Astrocyte (in vitro differentiated cells and primary cell): ENCODE data around the gene TRIM47. TPM values are rescaled to one million over a fixed set of nuclear protein-coding genes. Genes with fewer than 3 reads are reported as not detected.

Source experiments
- DNase-seq: peaks from one replicate; pipeline ENCODE4 v3.0.0-alpha.2; 2010; ENCODE audit warnings: low read depth
- FAIRE-seq: peaks from 2 replicates; lab custom pipeline; 2011; peaks lifted over from hg19 to GRCh38; lab: Jason Lieb, UNC
- H2AFZ ChIP-seq: 2 replicates; pipeline ENCODE4 v1.6.0; 2012; ENCODE audit warnings: low read depth, low read length, inconsistent platforms
- H3K27ac ChIP-seq: 2 replicates; pipeline ENCODE4 v1.5.1; 2011; ENCODE audit warnings: low read depth, low read length, inconsistent platforms
- H3K27me3 ChIP-seq: 2 replicates; pipeline ENCODE4 v1.6.0; 2011; ENCODE audit warnings: low read length, inconsistent platforms; ENCODE audit not compliant: insufficient read depth
- H3K36me3 ChIP-seq: 2 replicates; pipeline ENCODE4 v1.5.1; 2011; ENCODE audit warnings: low read length, inconsistent platforms; ENCODE audit not compliant: insufficient read depth
- H3K4me1 ChIP-seq: 2 replicates; pipeline ENCODE4 v1.5.1; 2011; ENCODE audit warnings: low read length, inconsistent platforms; ENCODE audit not compliant: insufficient read depth
- H3K4me2 ChIP-seq: 2 replicates; pipeline ENCODE4 v1.6.0; 2012; ENCODE audit warnings: low read length, inconsistent platforms
- H3K4me3 ChIP-seq: 2 replicates; pipeline ENCODE4 v1.5.1; 2011; ENCODE audit warnings: low read depth, mild to moderate bottlenecking, low read length, inconsistent platforms; ENCODE audit not compliant: insufficient read depth
- H3K79me2 ChIP-seq: 2 replicates; pipeline ENCODE4 v1.6.0; 2012; ENCODE audit warnings: mild to moderate bottlenecking, low read length, inconsistent platforms; ENCODE audit not compliant: insufficient read depth
- H3K9ac ChIP-seq: 2 replicates; pipeline ENCODE4 v1.6.0; 2012; ENCODE audit warnings: mild to moderate bottlenecking, low read length, inconsistent platforms
- H3K9me3 ChIP-seq: 2 replicates; pipeline ENCODE4 v1.5.1; 2012; ENCODE audit warnings: low read depth, mild to moderate bottlenecking, low read length, inconsistent platforms; ENCODE audit not compliant: insufficient read depth
- H4K20me1 ChIP-seq: 2 replicates; pipeline ENCODE4 v1.6.0; 2012; ENCODE audit warnings: low read length, inconsistent platforms; ENCODE audit not compliant: insufficient read depth
- H3K27ac Mint-ChIP-seq: one replicate; pipeline ENCODE4 v1.8.0; 2021; ENCODE audit warnings: mild to moderate bottlenecking, mixed read lengths; ENCODE audit not compliant: unreplicated experiment
- H3K27me3 Mint-ChIP-seq: one replicate; pipeline ENCODE4 v1.8.0; 2021; ENCODE audit warnings: low read depth, mixed read lengths; ENCODE audit not compliant: unreplicated experiment
- H3K36me3 Mint-ChIP-seq: one replicate; pipeline ENCODE4 v1.8.0; 2021; ENCODE audit warnings: low read depth, mixed read lengths; ENCODE audit not compliant: unreplicated experiment
- H3K4me1 Mint-ChIP-seq: one replicate; pipeline ENCODE4 v1.8.0; 2021; ENCODE audit warnings: low read depth, mixed read lengths; ENCODE audit not compliant: unreplicated experiment
- H3K4me3 Mint-ChIP-seq: one replicate; pipeline ENCODE4 v1.8.0; 2021; ENCODE audit warnings: mild to moderate bottlenecking, moderate library complexity, mixed read lengths; ENCODE audit not compliant: unreplicated experiment
- H3K9me3 Mint-ChIP-seq: one replicate; pipeline ENCODE4 v1.8.0; 2021; ENCODE audit warnings: mild to moderate bottlenecking, mixed read lengths; ENCODE audit not compliant: unreplicated experiment
- CTCF ChIP-seq: IDR thresholded peaks from 2 replicates; pipeline ENCODE4 v1.5.1; 2011; ENCODE audit warnings: low read depth, mild to moderate bottlenecking, inconsistent platforms, low read length, moderate library complexity; ENCODE audit not compliant: insufficient read depth
- EZH2 ChIP-seq: IDR thresholded peaks from 2 replicates; pipeline ENCODE4 v1.6.1; 2012; ENCODE audit warnings: mild to moderate bottlenecking, low read length, inconsistent platforms; ENCODE audit not compliant: insufficient read depth
- total RNA-seq: library from RNA; stranded (reverse); gene quantifications from 2 replicates; pipeline ENCODE4 v1.2.1, GENCODE V29; 2021

Gene TRIM47
- total RNA-seq, 1 donor from 2014 or later: 5.9 TPM

GRCh38 chr17:75846692-75847613 lies 31.4 kb downstream of the TRIM47 start:
- H3K27me3 Mint-ChIP-seq: no peaks in the 10 kb centered on the region
- Histone ChIP-seq H3K27ac (no peak overlapping the region), H4K20me1 (peaks cover 6% of the 10 kb centered on the region), H3K4me1 (peaks cover 22% of the 10 kb centered on the region), H3K79me2 (no peaks in the 10 kb centered on the region), H3K27me3 (no peaks in the 10 kb centered on the region), H3K36me3 (peaks cover 10% of the 10 kb centered on the region), H3K9ac (no peak overlapping the region), H3K4me2 (no peak overlapping the region), H2AFZ (no peak overlapping the region), H3K9me3 (no peaks in the 10 kb centered on the region), H3K4me3 (no peak overlapping the region)
- no peaks in the 10 kb centered on the region for H3K9me3 Mint-ChIP-seq
- peaks cover 25% of the 10 kb centered on the region for H3K36me3 Mint-ChIP-seq
- peaks cover 6% of the 10 kb centered on the region for H3K4me1 Mint-ChIP-seq
- no peak for DNase-seq
- peak overlapping the region; percentile 53 for H3K27ac Mint-ChIP-seq
- H3K4me3 Mint-ChIP-seq: no peak overlapping the region
- TF ChIP-seq EZH2 (no peak), CTCF (no peak)
- FAIRE-seq: no peak

- peaks cover 6% of the 10 kb centered on the region for H3K4me1 Mint-ChIP-seq
- peak overlapping the region; percentile 6 for H3K4me3 Mint-ChIP-seq
- Histone ChIP-seq H3K9ac (no peak overlapping the region), H3K27ac (no peak overlapping the region), H3K27me3 (no peaks in the 10 kb centered on the region), H2AFZ (no peak overlapping the region), H3K36me3 (peaks cover 10% of the 10 kb centered on the region), H3K4me1 (peaks cover 17% of the 10 kb centered on the region), H3K79me2 (no peaks in the 10 kb centered on the region), H3K4me3 (no peak overlapping the region), H4K20me1 (peaks cover 6% of the 10 kb centered on the region), H3K4me2 (no peak overlapping the region), H3K9me3 (no peaks in the 10 kb centered on the region)
- H3K27ac Mint-ChIP-seq: peak overlapping the region; percentile 68
- FAIRE-seq: no peak
- DNase-seq: no peak
- TF ChIP-seq CTCF (no peak), EZH2 (no peak)
- H3K36me3 Mint-ChIP-seq: peaks cover 20% of the 10 kb centered on the region
- no peaks in the 10 kb centered on the region for H3K27me3 Mint-ChIP-seq
- no peaks in the 10 kb centered on the region for H3K9me3 Mint-ChIP-seq
Measured at GRCh38 chr17:75845933-75846691, 32.3 kb downstream of the TRIM47 start.
